SK-N-SH (cell line): ENCODE data around the gene LYPD4. TPM values are rescaled to one million over a fixed set of nuclear protein-coding genes. Genes with fewer than 3 reads are reported as not detected.

Source experiments
- CTCF ChIA-PET: fragments of 300-600, 350-600 bp; formaldehyde crosslinking; extraction: SDS; loops from one replicate; lab custom pipeline; 2021; lab: Yijun Ruan, JAX
- POLR2A ChIA-PET: fragments of 350-600 bp; sonication (Branson Sonifier 250); formaldehyde crosslinking; extraction: SDS; loops from one replicate; lab custom pipeline; 2020; ENCODE audit warnings: antibody characterized with exemption, inconsistent platforms; lab: Yijun Ruan, JAX
- DNase-seq: peaks from one replicate; pipeline ENCODE4 v3.0.0; 2012
- H2AFZ ChIP-seq: fragments of 200-600 bp; sonication (generic); 2 replicates; pipeline ENCODE4 v1.8.1; 2016; ENCODE audit warnings: antibody characterized with exemption, mild to moderate bottlenecking, low read depth
- H3F3A ChIP-seq: fragments of 200-600 bp; sonication (generic); replicated peaks from 2 replicates; pipeline ENCODE3; 2016; ENCODE audit warnings: antibody characterized with exemption, mild to moderate bottlenecking; ENCODE audit not compliant: insufficient read depth
- H3K27ac ChIP-seq, 2 experiments: fragments of 200-500 bp in 1 of 2; fragments of 200-600 bp in 1 of 2; sonication (Bioruptor generic) in 1 of 2; sonication (generic), shearing (Covaris generic) in 1 of 2; 2 replicates each; pipeline versions ENCODE4 v1.5.1 to v1.6.1; 2014 to 2016; ENCODE audit warnings: low read depth in 2 of 2, inconsistent platforms in 1 of 2, low read length in 1 of 2, mild to moderate bottlenecking in 1 of 2, mixed read lengths in 1 of 2
- H3K27me3 ChIP-seq: fragments of 200-600 bp; sonication (generic), shearing (Covaris generic); 2 replicates; pipeline ENCODE4 v1.6.1; 2016; ENCODE audit warnings: mixed run types; ENCODE audit not compliant: insufficient read depth
- H3K36me3 ChIP-seq, 2 experiments: fragments of 200-500 bp in 1 of 2; fragments of 200-600 bp in 1 of 2; sonication (Bioruptor generic) in 1 of 2; sonication (generic) in 1 of 2; replicated peaks in 1 of 2; 2 replicates each; pipeline versions ENCODE3 to v1.5.1; 2014 to 2016; ENCODE audit warnings: low read length in 1 of 2, mild to moderate bottlenecking in 1 of 2; ENCODE audit not compliant: insufficient read depth in 2 of 2, control insufficient read depth in 1 of 2
- H3K4me1 ChIP-seq, 2 experiments: fragments of 200-500 bp in 1 of 2; fragments of 200-600 bp in 1 of 2; sonication (Bioruptor generic) in 1 of 2; sonication (generic), shearing (Covaris generic) in 1 of 2; 2 replicates each; pipeline versions ENCODE4 v1.5.1 to v1.6.1; 2014 to 2016; ENCODE audit warnings: low read depth in 1 of 2, low read length in 1 of 2, mixed run types in 1 of 2; ENCODE audit not compliant: insufficient read depth in 2 of 2, control insufficient read depth in 1 of 2
- H3K4me2 ChIP-seq: fragments of 200-600 bp; sonication (generic), shearing (Covaris generic); 2 replicates; pipeline ENCODE4 v1.6.1; 2017; ENCODE audit warnings: mixed run types
- H3K4me3 ChIP-seq, 2 experiments: fragments of 200-500 bp in 1 of 2; fragments of 200-600 bp in 1 of 2; sonication (Bioruptor generic) in 1 of 2; sonication (generic), shearing (Covaris generic) in 1 of 2; 2 replicates each; pipeline versions ENCODE4 v1.5.1 to v1.8.1; 2014 to 2016; ENCODE audit warnings: low read depth in 2 of 2, inconsistent platforms in 1 of 2, low read length in 1 of 2, mild to moderate bottlenecking in 1 of 2, mixed read lengths in 1 of 2, moderate library complexity in 1 of 2
- H3K79me2 ChIP-seq: fragments of 200-600 bp; sonication (generic); 2 replicates; pipeline ENCODE4 v1.8.1; 2017; ENCODE audit warnings: mild to moderate bottlenecking; ENCODE audit not compliant: insufficient read depth
- H3K9ac ChIP-seq: fragments of 200-600 bp; sonication (generic); 2 replicates; pipeline ENCODE4 v1.6.1; 2017; ENCODE audit warnings: mixed run types
- H3K9me2 ChIP-seq: fragments of 200-600 bp; sonication (generic); 2 replicates; pipeline ENCODE4 v1.6.1; 2017; ENCODE audit warnings: mixed run types
- H3K9me3 ChIP-seq: fragments of 200-600 bp; sonication (generic); 2 replicates; pipeline ENCODE4 v1.6.1; 2017; ENCODE audit warnings: mixed run types, mild to moderate bottlenecking, moderate library complexity
- H4K20me1 ChIP-seq: fragments of 200-600 bp; sonication (generic); 2 replicates; pipeline ENCODE4 v1.6.1; 2017; ENCODE audit warnings: mild to moderate bottlenecking, mixed run types; ENCODE audit not compliant: insufficient read depth
- EZH2phosphoT487 ChIP-seq: fragments of 200-600 bp; sonication (generic); IDR thresholded peaks from 2 replicates; pipeline ENCODE4 v1.6.1; 2017; ENCODE audit warnings: low read depth, mixed run types, mild to moderate bottlenecking, antibody characterized with exemption, moderate library complexity, borderline replicate concordance
- FOSL2 ChIP-seq: IDR thresholded peaks from 2 replicates; pipeline ENCODE4 v1.4.0; 2012; ENCODE audit warnings: low read depth, mild to moderate bottlenecking, moderate library complexity, borderline replicate concordance
- FOXJ3 ChIP-seq: sonication (generic); formaldehyde crosslinking; IDR thresholded peaks from 2 replicates; pipeline ENCODE4 v1.5.1; 2020; ENCODE audit warnings: mild to moderate bottlenecking, missing genetic modification reagents
- MEF2A ChIP-seq: IDR thresholded peaks from 2 replicates; pipeline ENCODE4 v1.4.0; 2012; ENCODE audit warnings: low read depth, borderline replicate concordance
- MXI1 ChIP-seq: IDR thresholded peaks from 2 replicates; pipeline ENCODE4 v1.6.1; 2012; ENCODE audit warnings: mild to moderate bottlenecking, low read depth, low read length, improper control_type of control experiment
- NRF1 ChIP-seq: IDR thresholded peaks from 2 replicates; pipeline ENCODE4 v1.6.1; 2012; ENCODE audit warnings: low read depth, mild to moderate bottlenecking, low read length
- RAD21 ChIP-seq: IDR thresholded peaks from 2 replicates; pipeline ENCODE4 v1.6.1; 2012; ENCODE audit warnings: mild to moderate bottlenecking, low read length
- RCOR1 ChIP-seq: fragments of 150-350 bp; IDR thresholded peaks from 2 replicates; pipeline ENCODE4 v1.6.1; 2017; ENCODE audit warnings: antibody characterized with exemption, low read length
- RFX5 ChIP-seq: IDR thresholded peaks from 2 replicates; pipeline ENCODE4 v1.6.1; 2012; ENCODE audit warnings: mild to moderate bottlenecking, improper control_type of control experiment, low read length
- SIN3A ChIP-seq: IDR thresholded peaks from 2 replicates; pipeline ENCODE4 v1.6.1; 2012; ENCODE audit warnings: low read depth, mild to moderate bottlenecking, low read length, moderate library complexity, borderline replicate concordance
- SMC3 ChIP-seq: IDR thresholded peaks from 2 replicates; pipeline ENCODE4 v1.6.1; 2012; ENCODE audit warnings: low read depth, low read length, improper control_type of control experiment
- TAF1 ChIP-seq: IDR thresholded peaks from 2 replicates; pipeline ENCODE4 v1.6.1; 2012; ENCODE audit warnings: low read depth, mild to moderate bottlenecking, low read length, moderate library complexity, borderline replicate concordance
- TCF12 ChIP-seq: IDR thresholded peaks from 2 replicates; pipeline ENCODE4 v1.4.0; 2012
- YY1 ChIP-seq: IDR thresholded peaks from 2 replicates; pipeline ENCODE4 v1.4.0; 2012; ENCODE audit warnings: low read depth, mild to moderate bottlenecking
- WGBS: methylation state at CpG from one replicate; pipeline ENCODE4 v1.1.6; 2017; ENCODE audit warnings: low lambda C conversion rate; 5-methylcytosine and 5-hydroxymethylcytosine counted together
- polyA plus RNA-seq, 3 experiments: library from polyadenylated mRNA; depleted of rRNA; stranded (reverse); fragments of >200 nt; gene quantifications; 2 replicates each; pipeline ENCODE4 v1.2.3, GENCODE V29; 2012
- TF ChIP-seq, protein P1 (sequence below): IDR thresholded peaks from 2 replicates; pipeline ENCODE4 v1.4.0; 2012; ENCODE audit warnings: low read depth, borderline replicate concordance
- TF ChIP-seq, protein P2 (sequence below): fragments of 200-600 bp; sonication (generic); IDR thresholded peaks from 2 replicates; pipeline ENCODE4 v1.6.1; 2017; ENCODE audit warnings: antibody characterized with exemption, mild to moderate bottlenecking, moderate library complexity
- TF ChIP-seq, protein P3 (sequence below): fragments of 150-350 bp; IDR thresholded peaks from 2 replicates; pipeline ENCODE4 v1.6.1; 2017; ENCODE audit warnings: antibody characterized with exemption, low read length, low read depth, borderline replicate concordance
- TF ChIP-seq, protein P4 (sequence below): IDR thresholded peaks from 2 replicates; pipeline ENCODE4 v1.4.0; 2012; ENCODE audit warnings: low read depth
- TF ChIP-seq, protein P5 (sequence below): IDR thresholded peaks from 2 replicates; pipeline ENCODE4; 2012

Gene LYPD4
- polyA plus RNA-seq, 1 of the 3 experiments (the other 2 are of a cell fraction): not detected

DNA sequence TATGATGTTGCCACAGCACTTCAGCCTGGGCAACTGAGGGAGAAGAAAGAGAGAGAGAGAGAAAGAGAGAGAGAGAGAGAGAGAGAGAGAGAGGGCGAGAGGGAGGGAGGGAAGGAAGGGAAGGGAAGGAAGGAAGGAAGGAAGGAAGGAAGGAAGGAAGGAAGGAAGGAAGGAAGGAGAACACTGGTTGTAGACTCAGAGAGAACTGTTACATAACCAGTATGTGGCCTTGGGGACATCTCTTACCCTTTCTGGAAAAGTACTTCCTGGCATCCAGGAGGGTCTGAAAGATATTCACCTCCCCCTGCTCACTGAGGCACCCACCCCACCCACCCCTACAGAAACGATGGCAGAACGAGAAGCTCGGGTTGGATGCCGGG is 35.8 kb upstream of the LYPD4 start (continued):
- TF ChIP-seq, protein P1, sequence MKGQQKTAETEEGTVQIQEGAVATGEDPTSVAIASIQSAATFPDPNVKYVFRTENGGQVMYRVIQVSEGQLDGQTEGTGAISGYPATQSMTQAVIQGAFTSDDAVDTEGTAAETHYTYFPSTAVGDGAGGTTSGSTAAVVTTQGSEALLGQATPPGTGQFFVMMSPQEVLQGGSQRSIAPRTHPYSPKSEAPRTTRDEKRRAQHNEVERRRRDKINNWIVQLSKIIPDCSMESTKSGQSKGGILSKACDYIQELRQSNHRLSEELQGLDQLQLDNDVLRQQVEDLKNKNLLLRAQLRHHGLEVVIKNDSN: no peak
- no peak for TF ChIP-seq RFX5
- TF ChIP-seq TCF12: no peak
- no peak for TF ChIP-seq NRF1
- TF ChIP-seq, protein P2, sequence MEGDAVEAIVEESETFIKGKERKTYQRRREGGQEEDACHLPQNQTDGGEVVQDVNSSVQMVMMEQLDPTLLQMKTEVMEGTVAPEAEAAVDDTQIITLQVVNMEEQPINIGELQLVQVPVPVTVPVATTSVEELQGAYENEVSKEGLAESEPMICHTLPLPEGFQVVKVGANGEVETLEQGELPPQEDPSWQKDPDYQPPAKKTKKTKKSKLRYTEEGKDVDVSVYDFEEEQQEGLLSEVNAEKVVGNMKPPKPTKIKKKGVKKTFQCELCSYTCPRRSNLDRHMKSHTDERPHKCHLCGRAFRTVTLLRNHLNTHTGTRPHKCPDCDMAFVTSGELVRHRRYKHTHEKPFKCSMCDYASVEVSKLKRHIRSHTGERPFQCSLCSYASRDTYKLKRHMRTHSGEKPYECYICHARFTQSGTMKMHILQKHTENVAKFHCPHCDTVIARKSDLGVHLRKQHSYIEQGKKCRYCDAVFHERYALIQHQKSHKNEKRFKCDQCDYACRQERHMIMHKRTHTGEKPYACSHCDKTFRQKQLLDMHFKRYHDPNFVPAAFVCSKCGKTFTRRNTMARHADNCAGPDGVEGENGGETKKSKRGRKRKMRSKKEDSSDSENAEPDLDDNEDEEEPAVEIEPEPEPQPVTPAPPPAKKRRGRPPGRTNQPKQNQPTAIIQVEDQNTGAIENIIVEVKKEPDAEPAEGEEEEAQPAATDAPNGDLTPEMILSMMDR: no peak
- TF ChIP-seq SMC3: no peak

DNA sequence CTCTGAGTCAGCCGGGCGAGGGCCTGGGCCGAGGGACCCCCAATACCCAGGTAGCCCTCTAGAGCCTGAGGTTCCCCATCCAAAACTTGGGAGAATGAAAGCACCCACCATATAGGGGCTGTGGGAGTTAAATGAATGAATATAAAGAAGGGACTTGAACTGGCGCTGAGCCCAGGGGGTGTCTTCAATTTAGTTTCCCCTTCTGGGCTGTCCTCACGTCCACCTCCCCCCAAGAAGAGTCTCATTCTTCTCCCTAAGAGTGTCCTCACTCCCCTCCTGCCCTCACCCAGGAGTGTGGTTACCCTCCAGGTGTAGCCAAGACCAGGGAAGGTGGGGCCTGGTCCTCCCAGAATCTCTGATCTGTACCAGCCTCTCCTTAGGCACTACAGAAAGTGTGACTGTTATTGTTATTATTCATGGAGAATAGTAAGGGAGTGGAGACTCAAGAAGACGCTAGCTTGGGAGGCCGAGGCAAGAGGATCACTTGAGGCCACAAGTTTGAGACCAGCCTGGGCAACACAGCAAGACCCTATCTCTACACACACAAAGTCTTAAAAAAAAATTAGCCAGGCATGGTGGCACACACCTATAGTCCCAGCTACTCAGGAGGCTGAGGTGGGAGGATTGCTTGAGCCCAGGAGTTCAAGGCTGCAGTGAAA is 35.3 kb upstream of the LYPD4 start:
- CTCF ChIA-PET: no interaction called here
- WGBS: 73% methylated on average over 7 of the region's 7 CpGs
- Histone ChIP-seq H3K27ac (no peak overlapping the region), H3K4me2 (no peak overlapping the region), H3F3A (peaks cover 16% of the 10 kb centered on the region), H2AFZ (no peak overlapping the region), H4K20me1 (peaks cover 2% of the 10 kb centered on the region), H3K79me2 (peaks cover 6% of the 10 kb centered on the region), H3K9me3 (no peaks in the 10 kb centered on the region), H3K4me1 (peaks cover 0 to 13% of the 10 kb centered on the region in 2 experiments; a peak in 2 of 4 replicates), H3K27me3 (no peaks in the 10 kb centered on the region), H3K9me2 (no peaks in the 10 kb centered on the region), H3K36me3 (no peaks in the 10 kb centered on the region), H3K4me3 (no peak overlapping the region), H3K9ac (no peak overlapping the region)
- TF ChIP-seq, protein P3, sequence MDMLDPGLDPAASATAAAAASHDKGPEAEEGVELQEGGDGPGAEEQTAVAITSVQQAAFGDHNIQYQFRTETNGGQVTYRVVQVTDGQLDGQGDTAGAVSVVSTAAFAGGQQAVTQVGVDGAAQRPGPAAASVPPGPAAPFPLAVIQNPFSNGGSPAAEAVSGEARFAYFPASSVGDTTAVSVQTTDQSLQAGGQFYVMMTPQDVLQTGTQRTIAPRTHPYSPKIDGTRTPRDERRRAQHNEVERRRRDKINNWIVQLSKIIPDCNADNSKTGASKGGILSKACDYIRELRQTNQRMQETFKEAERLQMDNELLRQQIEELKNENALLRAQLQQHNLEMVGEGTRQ: no peak
- TF ChIP-seq TAF1: no peak
- TF ChIP-seq MEF2A: no peak
- TF ChIP-seq, protein P1: no peak
- no peak for TF ChIP-seq RCOR1
- no peak for TF ChIP-seq SIN3A
- TF ChIP-seq YY1: no peak
- TF ChIP-seq, protein P4, sequence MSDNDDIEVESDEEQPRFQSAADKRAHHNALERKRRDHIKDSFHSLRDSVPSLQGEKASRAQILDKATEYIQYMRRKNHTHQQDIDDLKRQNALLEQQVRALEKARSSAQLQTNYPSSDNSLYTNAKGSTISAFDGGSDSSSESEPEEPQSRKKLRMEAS: no peak
- no peak for TF ChIP-seq FOXJ3
- TF ChIP-seq, protein P5, sequence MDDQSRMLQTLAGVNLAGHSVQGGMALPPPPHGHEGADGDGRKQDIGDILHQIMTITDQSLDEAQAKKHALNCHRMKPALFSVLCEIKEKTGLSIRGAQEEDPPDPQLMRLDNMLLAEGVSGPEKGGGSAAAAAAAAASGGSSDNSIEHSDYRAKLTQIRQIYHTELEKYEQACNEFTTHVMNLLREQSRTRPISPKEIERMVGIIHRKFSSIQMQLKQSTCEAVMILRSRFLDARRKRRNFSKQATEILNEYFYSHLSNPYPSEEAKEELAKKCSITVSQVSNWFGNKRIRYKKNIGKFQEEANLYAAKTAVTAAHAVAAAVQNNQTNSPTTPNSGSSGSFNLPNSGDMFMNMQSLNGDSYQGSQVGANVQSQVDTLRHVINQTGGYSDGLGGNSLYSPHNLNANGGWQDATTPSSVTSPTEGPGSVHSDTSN: no peak
- no peak for TF ChIP-seq EZH2phosphoT487
- no peak for TF ChIP-seq RFX5
- no peak for TF ChIP-seq FOSL2
- TF ChIP-seq MXI1: no peak
- no peak for TF ChIP-seq RAD21
- no peak for TF ChIP-seq SMC3
- no peak for DNase-seq
- POLR2A ChIA-PET: no interaction called here
